Mesothelial cell of epicardium (in vitro differentiated cells): ENCODE data around the gene C8B. TPM values are rescaled to one million over a fixed set of nuclear protein-coding genes. Genes with fewer than 3 reads are reported as not detected.

ENCODE experiments used
- DNase-seq, 2 experiments: peaks; one replicate each; pipeline ENCODE4 v3.0.0; 2021; ENCODE audit warnings: low spot score in 2 of 2; ENCODE audit not compliant: unreplicated experiment in 2 of 2
- H3K27ac Mint-ChIP-seq: 2 replicates; pipeline ENCODE4 v1.8.0; 2021; ENCODE audit warnings: mixed read lengths
- H3K27me3 Mint-ChIP-seq: 2 replicates; pipeline ENCODE4 v1.8.0; 2021; ENCODE audit warnings: low read depth, mixed read lengths
- H3K36me3 Mint-ChIP-seq: 2 replicates; pipeline ENCODE4 v1.8.0; 2021; ENCODE audit warnings: mixed read lengths
- H3K4me1 Mint-ChIP-seq: 2 replicates; pipeline ENCODE4 v1.8.0; 2021; ENCODE audit warnings: mixed read lengths
- H3K4me3 Mint-ChIP-seq: 2 replicates; pipeline ENCODE4 v1.8.0; 2021; ENCODE audit warnings: mild to moderate bottlenecking, moderate library complexity, mixed read lengths
- H3K9me3 Mint-ChIP-seq: 2 replicates; pipeline ENCODE4 v1.8.0; 2021; ENCODE audit warnings: mixed read lengths
- CTCF ChIP-seq: fragments of 200-600 bp; sonication (generic); IDR thresholded peaks from one replicate; pipeline ENCODE4 v1.5.0; 2021; ENCODE audit warnings: antibody characterized with exemption; ENCODE audit not compliant: unreplicated experiment
- total RNA-seq: library from RNA; stranded (reverse); gene quantifications from 3 replicates; pipeline ENCODE4 v1.2.1, GENCODE V29; 2021

The C8B gene
- total RNA-seq, 1 donor from 2014 or later: not detected

- H3K4me3 Mint-ChIP-seq: no peak overlapping the region
- peaks cover 20% of the 10 kb centered on the region for H3K27me3 Mint-ChIP-seq
- peaks cover 11% of the 10 kb centered on the region for H3K4me1 Mint-ChIP-seq
- TF ChIP-seq CTCF: no peak
- H3K27ac Mint-ChIP-seq: no peak overlapping the region
- DNase-seq: no peak
- H3K36me3 Mint-ChIP-seq: no peaks in the 10 kb centered on the region
- peaks cover 4% of the 10 kb centered on the region for H3K9me3 Mint-ChIP-seq
Measured at GRCh38 chr1:56954664-56955063, 11.2 kb downstream of the C8B start.

GRCh38 chr1:56953386-56953785, 12.4 kb downstream of the C8B start:
- Mint-ChIP-seq H3K36me3 (no peaks in the 10 kb centered on the region), H3K27me3 (peaks cover 20% of the 10 kb centered on the region), H3K4me1 (peaks cover 10% of the 10 kb centered on the region), H3K9me3 (no peaks in the 10 kb centered on the region), H3K27ac (no peak overlapping the region), H3K4me3 (no peak overlapping the region)
- no peak for DNase-seq
- no peak for TF ChIP-seq CTCF

GRCh38 chr1:56952501-56952900, 13.3 kb downstream of the C8B start:
- H3K4me3 Mint-ChIP-seq: no peak overlapping the region
- H3K27me3 Mint-ChIP-seq: peaks cover 20% of the 10 kb centered on the region
- no peak overlapping the region for H3K27ac Mint-ChIP-seq
- no peaks in the 10 kb centered on the region for H3K9me3 Mint-ChIP-seq
- no peaks in the 10 kb centered on the region for H3K36me3 Mint-ChIP-seq
- no peak for DNase-seq
- TF ChIP-seq CTCF: no peak
- H3K4me1 Mint-ChIP-seq: peaks cover under 1% of the 10 kb centered on the region

- DNase-seq: no peak
- no peaks in the 10 kb centered on the region for H3K4me1 Mint-ChIP-seq
- H3K9me3 Mint-ChIP-seq: no peaks in the 10 kb centered on the region
- H3K27ac Mint-ChIP-seq: no peak overlapping the region
- no peaks in the 10 kb centered on the region for H3K36me3 Mint-ChIP-seq
- no peak for TF ChIP-seq CTCF
- H3K27me3 Mint-ChIP-seq: peaks cover 6% of the 10 kb centered on the region
- H3K4me3 Mint-ChIP-seq: no peak overlapping the region
Measured at GRCh38 chr1:56948403-56949023, 17.3 kb downstream of the C8B start.

GRCh38 chr1:56940039-56940438, 25.8 kb downstream of the C8B start:
- H3K4me3 Mint-ChIP-seq: no peak overlapping the region
- no peak overlapping the region for H3K27ac Mint-ChIP-seq
- H3K36me3 Mint-ChIP-seq: no peaks in the 10 kb centered on the region
- no peak for DNase-seq
- TF ChIP-seq CTCF: no peak
- peaks cover 37% of the 10 kb centered on the region for H3K27me3 Mint-ChIP-seq
- H3K4me1 Mint-ChIP-seq: no peaks in the 10 kb centered on the region
- H3K9me3 Mint-ChIP-seq: no peaks in the 10 kb centered on the region

- TF ChIP-seq CTCF: no peak
- H3K9me3 Mint-ChIP-seq: no peaks in the 10 kb centered on the region
- H3K36me3 Mint-ChIP-seq: no peaks in the 10 kb centered on the region
- H3K4me1 Mint-ChIP-seq: no peaks in the 10 kb centered on the region
- peaks cover 43% of the 10 kb centered on the region for H3K27me3 Mint-ChIP-seq
- H3K27ac Mint-ChIP-seq: no peak overlapping the region
- no peak for DNase-seq
- no peak overlapping the region for H3K4me3 Mint-ChIP-seq
Measured at GRCh38 chr1:56939209-56939608, 26.6 kb downstream of the C8B start.
